Inflammatory macrophage treated with lipopolysaccharide for 4 hours (primary cell): ENCODE measurements around the gene PTPN2.
A peak's percentile ranks its signal among the peaks of the same experiment; 100 is the strongest.
"Not testable (repeated sequence)": the region's sequence is repeated elsewhere in the genome, so short reads cannot be mapped to it uniquely, and the experiment has no call there.

ENCODE experiments used
- DNase-seq: peaks from one replicate; pipeline ENCODE4 v3.0.0-alpha.2; 2020

The PTPN2 gene

GRCh38 chr18:12890964-12891363, 6.9 kb upstream of the PTPN2 start:
- DNase-seq: no peak

- DNase-seq: peak; percentile 56
These were observed 2.6 kb upstream of the PTPN2 start for GRCh38 chr18:12886498-12887126.

DNA sequence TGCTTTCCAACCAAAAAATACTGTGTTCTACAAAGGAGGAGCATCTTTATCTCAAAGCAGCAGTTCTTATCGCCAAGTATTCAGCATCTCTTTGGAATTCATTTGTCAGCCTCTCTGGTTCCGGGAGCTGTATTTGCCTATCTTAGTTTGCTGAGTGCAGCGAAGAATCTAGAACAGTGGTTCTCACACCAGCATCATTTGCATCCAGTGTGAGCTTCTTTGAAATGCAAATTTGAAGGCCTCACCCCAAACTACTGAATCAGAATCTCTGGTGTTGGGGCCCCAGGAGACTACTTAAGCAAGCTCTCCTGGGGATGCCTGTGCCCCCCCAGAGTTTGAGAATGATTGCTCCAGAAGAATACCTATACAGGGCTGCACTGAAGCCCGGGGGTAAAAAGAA, 1.5 kb upstream of the PTPN2 start:
- no peak for DNase-seq

DNA sequence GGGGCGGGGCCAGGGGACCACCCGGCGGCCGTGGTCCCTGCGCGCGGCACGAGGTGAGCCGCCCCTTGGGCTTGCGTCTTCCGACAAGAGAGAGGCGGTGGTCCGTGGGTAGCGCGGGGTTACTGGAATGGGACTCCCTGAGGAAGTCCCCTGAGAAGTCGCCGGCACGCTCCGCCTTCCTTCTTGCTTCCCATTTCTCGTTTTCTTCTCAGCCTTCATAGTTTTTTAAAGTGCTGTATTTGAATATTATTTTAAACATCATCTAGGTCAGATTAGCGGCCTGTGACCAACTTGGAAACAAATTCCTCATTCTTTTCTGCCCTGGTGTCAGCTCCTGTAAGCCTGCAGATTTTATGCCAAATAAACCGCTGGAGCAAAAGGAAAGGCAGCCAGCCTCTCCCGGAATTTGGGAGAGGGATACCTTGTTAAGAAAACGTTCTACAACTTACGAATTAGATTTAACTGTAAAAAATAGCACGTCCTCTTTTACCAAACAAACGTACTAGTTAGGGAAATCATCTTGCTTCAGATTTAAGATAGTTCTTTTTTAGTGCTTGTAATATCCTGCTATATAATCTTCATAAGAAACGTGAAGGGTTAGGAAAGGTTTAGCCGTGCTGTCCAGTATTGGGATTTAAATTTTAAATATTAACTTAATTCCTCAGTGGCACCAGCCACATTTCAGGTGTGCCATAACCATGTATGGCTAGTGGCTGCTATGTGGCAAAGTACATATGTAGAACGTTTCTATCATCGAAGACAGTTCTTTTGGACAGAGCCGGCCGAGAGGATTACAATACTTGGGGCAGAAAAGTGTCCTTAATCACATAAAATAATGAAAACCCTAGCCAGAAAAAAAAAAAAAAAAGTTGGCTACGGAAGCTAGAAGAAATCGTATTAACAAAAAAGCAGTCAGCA, 628 bp upstream of the PTPN2 start:
- DNase-seq: no peak

DNA sequence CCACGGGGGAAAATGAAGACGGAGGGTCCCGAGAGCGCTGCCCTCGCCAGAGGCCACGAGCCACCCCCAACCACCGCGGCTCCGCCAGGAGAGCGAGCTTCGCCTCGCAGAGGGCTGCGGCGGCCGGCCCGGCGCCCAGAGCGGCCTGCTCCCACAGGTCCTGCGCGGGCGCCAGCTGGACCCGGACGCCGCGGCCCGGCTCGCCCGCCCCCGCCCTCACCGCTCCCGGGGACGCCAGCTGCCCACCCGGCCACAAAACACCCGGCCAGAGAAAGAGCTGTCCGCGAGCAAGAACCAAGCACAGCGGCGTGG, 709 bp downstream of the PTPN2 start:
- no peak for DNase-seq

DNA sequence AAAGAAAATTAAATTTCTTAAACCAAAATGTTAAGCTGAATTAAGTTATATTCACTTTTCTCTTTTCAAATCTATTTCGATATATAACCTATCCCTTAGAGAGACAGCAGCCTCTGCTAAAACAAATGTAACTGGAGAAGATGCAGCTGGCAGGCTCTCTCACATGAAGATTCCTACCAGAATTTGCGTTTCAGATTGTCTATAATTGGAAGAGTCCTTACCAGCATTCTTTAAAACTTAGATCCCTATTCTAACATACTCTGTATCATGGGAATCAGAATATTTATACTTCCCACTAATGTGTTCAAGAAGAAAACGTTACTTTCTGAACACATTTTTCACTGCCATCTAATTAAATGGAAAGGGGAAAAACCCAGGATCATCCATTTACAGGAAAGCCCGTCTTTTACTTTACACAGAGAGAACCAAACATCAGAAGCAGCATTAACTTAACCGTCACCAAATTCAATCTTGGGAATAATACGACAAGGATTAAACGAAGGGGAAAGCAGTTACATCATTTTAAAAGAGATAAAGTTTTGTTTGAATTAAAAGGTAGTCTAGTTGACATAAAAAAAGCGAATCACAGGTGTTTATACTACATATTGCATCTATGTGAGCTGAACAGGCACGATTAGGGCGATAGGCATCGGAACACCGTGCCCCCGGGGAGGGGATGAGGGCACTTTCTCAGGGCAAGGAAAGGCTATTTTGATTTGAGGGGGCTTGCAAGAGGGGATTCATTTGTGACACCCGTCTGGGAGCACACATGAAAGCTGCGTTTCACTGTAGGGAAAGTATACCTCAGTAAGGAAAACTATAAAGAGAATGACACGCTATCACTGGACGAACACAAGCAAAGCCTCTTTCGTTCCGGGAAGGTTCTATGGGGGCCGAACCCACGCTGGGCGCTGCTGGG, 1.3 kb downstream of the PTPN2 start:
- DNase-seq: no peak

DNA sequence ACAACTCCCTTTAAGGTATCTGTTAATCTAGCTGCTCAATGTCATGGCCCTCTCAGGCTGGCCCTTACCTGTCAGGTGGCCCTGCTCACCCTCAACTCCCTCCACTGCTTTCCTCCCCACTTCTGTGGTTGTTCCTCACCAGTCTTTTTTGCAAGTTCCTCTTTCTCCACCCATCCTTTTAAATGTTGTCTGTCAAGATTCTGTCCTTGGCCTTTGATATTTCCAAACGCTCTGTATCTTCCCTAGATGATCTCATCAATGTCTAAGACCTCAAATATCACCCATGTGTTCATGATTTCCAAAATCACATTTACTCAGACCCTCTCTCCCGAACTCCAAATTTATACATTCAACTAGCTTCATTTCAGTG, 3.5 kb downstream of the PTPN2 start:
- DNase-seq: peak; percentile 83

DNA sequence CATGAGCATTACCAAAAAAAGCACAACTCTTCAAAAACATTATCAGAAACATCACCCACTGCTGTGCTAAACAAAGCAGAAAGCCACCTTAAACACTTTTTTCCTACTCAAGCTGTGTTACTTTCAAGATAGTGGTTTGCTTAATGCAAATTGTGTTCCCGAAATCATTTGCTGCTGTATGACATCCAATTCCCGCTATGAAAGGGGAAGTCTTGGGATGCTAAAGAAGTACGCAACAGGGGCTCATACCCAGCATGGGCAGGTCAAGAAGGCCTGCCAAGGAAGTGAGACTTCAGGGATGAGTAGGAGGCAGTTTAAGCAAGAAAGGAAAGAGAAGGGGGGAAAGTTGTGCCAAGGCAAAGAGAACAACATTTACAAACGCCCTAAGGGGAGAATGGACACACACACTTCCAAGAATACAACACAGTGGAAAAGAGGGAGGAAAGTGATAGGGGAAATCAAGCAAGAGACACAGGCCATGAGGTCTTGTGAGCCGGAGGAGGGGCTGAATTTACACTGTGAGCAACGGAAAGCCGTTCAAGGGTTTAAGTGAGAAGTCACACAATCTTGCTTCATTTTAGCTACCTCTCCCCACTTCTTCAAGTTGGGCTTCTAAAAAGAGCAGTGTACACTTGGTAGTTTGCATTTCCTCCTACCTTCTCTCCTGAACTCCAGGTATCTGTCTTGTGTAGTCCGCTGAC, 4.0 kb downstream of the PTPN2 start:
- peak; percentile 96 for DNase-seq

DNA sequence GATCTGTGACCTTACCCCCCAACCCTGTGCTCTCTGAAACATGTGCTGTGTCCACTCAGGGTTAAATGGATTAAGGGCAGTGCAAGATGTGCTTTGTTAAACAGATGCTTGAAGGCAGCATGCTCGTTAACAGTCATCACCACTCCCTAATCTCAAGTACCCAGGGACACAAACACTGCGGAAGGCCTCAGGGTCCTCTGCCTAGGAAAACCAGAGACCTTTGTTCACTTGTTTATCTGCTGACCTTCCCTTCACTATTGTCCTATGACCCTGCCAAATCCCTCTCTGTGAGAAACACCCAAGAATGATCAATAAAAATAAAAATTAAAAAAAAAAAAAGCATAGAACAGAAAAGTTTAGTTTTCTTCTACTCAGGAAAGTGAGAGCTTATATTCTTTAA, 9.0 kb downstream of the PTPN2 start:
- DNase-seq: not testable (repeated sequence)

- not testable (repeated sequence) for DNase-seq
These were observed 10.0 kb downstream of the PTPN2 start for GRCh38 chr18:12873961-12874567.

GRCh38 chr18:12872408-12872807, 11.6 kb downstream of the PTPN2 start:
- no peak for DNase-seq

- DNase-seq: no peak
These were observed 15.5 kb downstream of the PTPN2 start for GRCh38 chr18:12868576-12868975.

GRCh38 chr18:12867441-12868123, 16.5 kb downstream of the PTPN2 start:
- DNase-seq: no peak

GRCh38 chr18:12863687-12864216, 20.3 kb downstream of the PTPN2 start:
- no peak for DNase-seq

- DNase-seq: no peak
These were observed 21.1 kb downstream of the PTPN2 start for GRCh38 chr18:12862874-12863482.

- no peak for DNase-seq
These were observed 21.6 kb downstream of the PTPN2 start for GRCh38 chr18:12862467-12862866.

DNA sequence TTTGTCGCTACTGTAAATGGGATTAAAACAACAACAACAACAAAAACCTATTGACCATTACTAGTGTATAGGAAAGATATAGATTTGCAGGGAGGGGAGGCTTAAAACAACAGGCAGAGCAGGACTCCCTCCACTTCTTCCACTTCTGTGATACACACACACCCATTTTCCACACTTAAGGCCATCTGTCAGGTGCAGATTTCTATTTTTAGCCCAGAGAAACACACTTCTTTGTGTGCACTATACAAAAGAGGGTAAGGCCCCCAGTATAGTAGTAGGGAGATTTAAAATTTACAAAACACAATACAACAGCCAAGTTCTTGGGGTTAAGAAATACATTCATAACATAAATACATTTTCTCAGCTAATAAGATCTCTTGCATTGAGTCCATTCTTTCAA, 22.4 kb downstream of the PTPN2 start:
- DNase-seq: no peak

- no peak for DNase-seq
These were observed 23.5 kb downstream of the PTPN2 start for GRCh38 chr18:12860530-12860929.

- DNase-seq: no peak
These were observed 25.0 kb downstream of the PTPN2 start for GRCh38 chr18:12858991-12859390.

GRCh38 chr18:12857991-12858544, 26.0 kb downstream of the PTPN2 start:
- DNase-seq: no peak
